Cardiac muscle cell (in vitro differentiated cells and primary cell): Measurements from ENCODE around the gene MEGF11. TPM values are rescaled to one million over a fixed set of nuclear protein-coding genes. Genes with fewer than 3 reads are reported as not detected.

ENCODE experiments used
- DNase-seq, 2 donors: peaks; one replicate each; pipeline versions ENCODE4 v3.0.0 to v3.0.0-alpha.2; 2010 to 2017; ENCODE audit warnings: low read depth in 1 of 2, low spot score in 1 of 2
- H3K27ac ChIP-seq: fragments of 200-600 bp; sonication (generic); 2 replicates; pipeline ENCODE4 v1.5.1; 2016
- H3K27me3 ChIP-seq: fragments of 200-600 bp; sonication (generic); 2 replicates; pipeline ENCODE4 v1.6.0; 2016; ENCODE audit warnings: control low read depth
- H3K36me3 ChIP-seq: fragments of 200-600 bp; sonication (generic); 2 replicates; pipeline ENCODE4 v1.5.1; 2016; ENCODE audit warnings: control low read depth
- H3K4me1 ChIP-seq: fragments of 200-600 bp; sonication (generic); 2 replicates; pipeline ENCODE4 v1.8.1; 2017; ENCODE audit warnings: low read depth, mild to moderate bottlenecking, mixed run types
- H3K4me3 ChIP-seq: fragments of 200-600 bp; sonication (generic); 2 replicates; pipeline ENCODE4 v1.5.1; 2016; ENCODE audit warnings: mild to moderate bottlenecking
- H3K9me3 ChIP-seq: fragments of 200-600 bp; sonication (generic); 2 replicates; pipeline ENCODE4 v1.5.1; 2017; ENCODE audit warnings: low read depth, mild to moderate bottlenecking, control low read depth
- polyA plus RNA-seq: library from polyadenylated mRNA; unstranded; fragments of >200 nt; fragmentation: Nextera tagmentation; extraction: Ambion mirVana; gene quantifications from 2 replicates; pipeline ENCODE4 v1.2.1, GENCODE V29; 2016
- total RNA-seq: library from RNA; depleted of rRNA; stranded (reverse); fragments of >200 nt; gene quantifications from 2 replicates; pipeline ENCODE4 v1.2.3, GENCODE V29; 2016
- TF ChIP-seq, protein P1 (sequence below): IDR thresholded peaks from 2 replicates; pipeline ENCODE4 v1.5.1; 2012; ENCODE audit warnings: low read depth, mild to moderate bottlenecking, low read length

Gene MEGF11
- total and polyA plus RNA-seq, 2 experiments from 2014 or later = 0.30 TPM; not detected in 1

DNA sequence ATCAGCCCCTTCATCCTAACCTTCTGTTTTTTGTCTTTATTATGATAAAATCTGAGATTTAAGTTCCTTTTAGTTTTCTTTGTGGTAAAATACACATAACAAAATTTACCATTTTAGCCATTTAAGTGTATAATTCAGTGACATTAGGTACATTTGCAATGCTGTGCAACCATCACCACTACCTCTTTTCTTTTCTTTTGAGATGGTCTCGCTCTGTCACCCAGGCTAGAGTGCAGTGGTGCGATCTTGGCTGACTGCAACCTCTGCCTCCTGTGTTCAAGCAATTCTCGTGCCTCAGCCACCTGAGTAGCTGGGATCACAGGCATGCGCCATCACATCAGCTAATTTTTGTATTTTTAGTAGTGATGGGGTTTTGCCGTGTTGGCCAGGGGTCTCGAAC is 390.4 kb downstream of the MEGF11 start:
- H3K4me1 ChIP-seq = no peaks in the 10 kb centered on the region
- H3K4me3 ChIP-seq = no peak overlapping the region
- H3K36me3 ChIP-seq = no peaks in the 10 kb centered on the region
- H3K9me3 ChIP-seq = no peaks in the 10 kb centered on the region
- H3K27me3 ChIP-seq = no peaks in the 10 kb centered on the region
- no peak for DNase-seq
- no peak overlapping the region for H3K27ac ChIP-seq
- TF ChIP-seq, protein P1, sequence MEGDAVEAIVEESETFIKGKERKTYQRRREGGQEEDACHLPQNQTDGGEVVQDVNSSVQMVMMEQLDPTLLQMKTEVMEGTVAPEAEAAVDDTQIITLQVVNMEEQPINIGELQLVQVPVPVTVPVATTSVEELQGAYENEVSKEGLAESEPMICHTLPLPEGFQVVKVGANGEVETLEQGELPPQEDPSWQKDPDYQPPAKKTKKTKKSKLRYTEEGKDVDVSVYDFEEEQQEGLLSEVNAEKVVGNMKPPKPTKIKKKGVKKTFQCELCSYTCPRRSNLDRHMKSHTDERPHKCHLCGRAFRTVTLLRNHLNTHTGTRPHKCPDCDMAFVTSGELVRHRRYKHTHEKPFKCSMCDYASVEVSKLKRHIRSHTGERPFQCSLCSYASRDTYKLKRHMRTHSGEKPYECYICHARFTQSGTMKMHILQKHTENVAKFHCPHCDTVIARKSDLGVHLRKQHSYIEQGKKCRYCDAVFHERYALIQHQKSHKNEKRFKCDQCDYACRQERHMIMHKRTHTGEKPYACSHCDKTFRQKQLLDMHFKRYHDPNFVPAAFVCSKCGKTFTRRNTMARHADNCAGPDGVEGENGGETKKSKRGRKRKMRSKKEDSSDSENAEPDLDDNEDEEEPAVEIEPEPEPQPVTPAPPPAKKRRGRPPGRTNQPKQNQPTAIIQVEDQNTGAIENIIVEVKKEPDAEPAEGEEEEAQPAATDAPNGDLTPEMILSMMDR = no peak

DNA sequence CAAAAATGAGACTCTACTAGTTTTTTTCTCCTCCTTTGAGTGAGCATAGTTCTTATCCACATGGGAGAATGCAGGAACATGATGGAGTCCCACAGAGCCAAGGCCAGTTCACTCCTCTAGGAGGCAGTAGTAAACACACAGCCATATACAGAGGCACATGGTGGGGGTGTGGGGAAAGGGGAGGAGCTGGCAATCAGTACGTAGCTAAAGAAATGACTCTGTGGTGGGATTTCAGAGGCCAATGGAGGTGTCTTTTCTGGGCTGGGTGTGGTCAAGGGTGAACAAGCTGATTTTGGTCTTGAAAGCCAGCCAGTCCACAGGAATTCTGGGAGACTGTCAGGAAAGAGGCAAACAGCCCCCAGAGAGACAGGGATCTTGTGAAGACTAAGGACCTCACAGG is 390.9 kb downstream of the MEGF11 start:
- H3K9me3 ChIP-seq = no peaks in the 10 kb centered on the region
- no peaks in the 10 kb centered on the region for H3K27me3 ChIP-seq
- H3K4me3 ChIP-seq = no peak overlapping the region
- H3K4me1 ChIP-seq = no peaks in the 10 kb centered on the region
- no peak overlapping the region for H3K27ac ChIP-seq
- DNase-seq = peak; percentile 55 to 85
- TF ChIP-seq, protein P1 = peak; percentile 64
- no peaks in the 10 kb centered on the region for H3K36me3 ChIP-seq

DNA sequence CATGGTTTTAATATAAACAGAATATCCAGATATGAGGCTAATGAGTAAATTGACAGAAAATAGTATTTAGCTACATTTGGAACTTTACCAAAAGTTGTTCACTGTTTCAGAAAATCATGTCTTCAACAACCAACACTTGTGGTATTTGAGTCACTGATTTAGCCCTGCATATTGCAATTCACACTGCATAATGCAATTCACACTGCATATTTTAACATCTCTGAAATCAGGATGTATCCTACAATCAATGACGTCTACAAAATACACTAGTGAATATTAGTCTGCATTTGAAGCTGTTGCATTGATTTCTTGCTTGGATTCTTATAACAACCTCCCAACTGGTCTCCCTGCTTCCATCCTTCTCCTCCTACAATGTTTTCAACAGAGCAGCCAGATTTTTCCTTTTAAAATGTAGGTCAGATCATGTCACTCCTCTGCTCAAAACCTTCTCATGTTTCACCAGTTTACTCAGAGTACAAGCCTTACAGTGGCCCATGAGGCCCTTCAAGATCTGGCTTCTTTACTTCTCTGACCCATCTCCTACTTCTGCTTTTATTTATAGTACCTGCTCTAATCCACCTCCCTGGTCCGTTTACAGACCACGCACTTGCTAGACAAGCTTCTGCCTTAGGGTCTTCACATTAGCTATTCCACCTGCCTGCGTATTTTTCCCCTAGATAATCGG is 395.7 kb downstream of the MEGF11 start:
- no peak overlapping the region for H3K4me3 ChIP-seq

DNA sequence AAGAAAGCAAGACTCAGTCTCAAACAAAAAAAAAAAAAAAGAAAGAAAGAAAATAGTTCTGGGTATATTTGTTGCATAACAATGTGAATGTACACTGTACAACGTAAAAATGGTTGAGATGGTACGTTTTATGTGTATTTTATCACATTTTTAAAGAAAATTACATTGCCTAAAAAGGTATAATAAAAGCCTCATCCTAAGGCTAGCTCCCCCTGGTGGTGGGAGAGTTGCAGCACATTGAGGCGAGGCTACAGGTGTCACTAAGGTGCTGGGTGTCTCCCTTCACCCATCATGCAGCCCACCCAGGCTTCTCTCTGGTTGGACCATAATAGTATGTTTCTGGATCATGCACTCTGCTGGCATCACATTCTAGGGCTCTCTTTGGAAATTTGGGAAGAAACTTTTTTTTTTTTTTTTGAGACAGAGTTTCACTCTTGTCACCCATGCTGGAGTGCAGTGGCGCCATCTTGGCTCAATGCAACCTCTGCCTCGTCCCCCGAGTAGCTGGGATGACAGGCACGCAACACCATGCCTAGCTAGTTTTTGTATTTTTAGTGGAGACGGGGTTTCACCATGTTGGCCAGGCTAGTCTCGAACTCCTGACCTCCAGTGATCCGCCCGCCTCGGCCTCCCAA is 396.6 kb downstream of the MEGF11 start:
- Histone ChIP-seq H3K4me3 (no peak overlapping the region), H3K27me3 (no peaks in the 10 kb centered on the region), H3K4me1 (no peaks in the 10 kb centered on the region), H3K27ac (no peak overlapping the region), H3K36me3 (no peaks in the 10 kb centered on the region), H3K9me3 (no peaks in the 10 kb centered on the region)
- TF ChIP-seq, protein P1 = peak; percentile 89
- peak; percentile 65 to 72 for DNase-seq

More for the DNA sequence above, 395.7 kb downstream of the MEGF11 start:
- TF ChIP-seq, protein P1 = no peak
- Histone ChIP-seq H3K9me3 (no peaks in the 10 kb centered on the region), H3K4me1 (no peaks in the 10 kb centered on the region), H3K36me3 (no peaks in the 10 kb centered on the region), H3K27ac (peak overlapping the region; percentile 6), H3K27me3 (no peaks in the 10 kb centered on the region)
- DNase-seq = no peak

DNA sequence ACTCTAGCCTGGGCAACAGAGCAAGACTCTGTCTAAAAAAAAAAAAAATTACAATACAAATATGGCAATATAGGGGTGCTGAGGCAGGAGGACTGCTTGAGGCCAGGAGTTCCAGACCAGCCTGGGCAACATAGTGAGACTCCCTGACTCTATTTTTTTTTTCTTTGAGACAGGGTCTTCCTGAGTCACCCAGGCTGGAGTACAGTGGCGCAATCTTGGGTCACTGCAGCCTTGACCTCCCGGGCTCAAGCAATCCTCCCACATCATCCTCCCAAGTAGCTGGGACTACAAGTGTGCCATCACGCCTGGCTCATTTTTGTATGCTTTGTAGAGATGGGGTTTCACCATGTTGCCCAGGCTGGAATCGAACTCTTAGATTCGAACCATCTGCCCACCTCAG is 401.6 kb downstream of the MEGF11 start:
- TF ChIP-seq, protein P1 = no peak
- Histone ChIP-seq H3K36me3 (no peaks in the 10 kb centered on the region), H3K4me3 (no peak overlapping the region), H3K27ac (no peak overlapping the region), H3K27me3 (no peaks in the 10 kb centered on the region), H3K4me1 (no peaks in the 10 kb centered on the region), H3K9me3 (no peaks in the 10 kb centered on the region)
- no peak for DNase-seq
